H1 (cell line): ENCODE data around the gene DYRK1A. TPM values are rescaled to one million over a fixed set of nuclear protein-coding genes. Genes with fewer than 3 reads are reported as not detected.
A peak's percentile ranks its signal among the peaks of the same experiment; 100 is the strongest.

Experiments
- CTCF ChIA-PET: fragments of 300-600 bp; sonication (Branson Sonifier 250); formaldehyde crosslinking; loops from one replicate; lab custom pipeline; 2021; ENCODE audit not compliant: partially characterized antibody; lab: Charles Lee
- POLR2A ChIA-PET: fragments of 300-600 bp; sonication (Branson Sonifier 250); formaldehyde crosslinking; loops from one replicate; lab custom pipeline; 2021; ENCODE audit warnings: inconsistent platforms; ENCODE audit not compliant: partially characterized antibody; lab: Charles Lee
- DNase-seq, 2 experiments: peaks; one replicate each; pipeline versions ENCODE4 v3.0.0 to v3.0.0-alpha.2; 2010 to 2022; ENCODE audit warnings: low spot score in 2 of 2, low read depth in 1 of 2, mixed read lengths in 1 of 2
- FAIRE-seq: peaks from 2 replicates; lab custom pipeline; 2011; peaks lifted over from hg19 to GRCh38; lab: Jason Lieb, UNC
- H2AFZ ChIP-seq: 2 replicates; pipeline ENCODE4 v1.8.1; 2012; ENCODE audit warnings: low read length, inconsistent platforms
- H2AK5ac ChIP-seq: 2 replicates; pipeline ENCODE4 v1.6.1; 2013; ENCODE audit warnings: low read depth, low read length
- H2BK120ac ChIP-seq: replicated peaks from 2 replicates; pipeline ENCODE3; 2013; ENCODE audit warnings: low read depth, low read length, inconsistent platforms
- H2BK12ac ChIP-seq: 2 replicates; pipeline ENCODE4 v1.6.1; 2013; ENCODE audit warnings: low read depth, low read length
- H2BK15ac ChIP-seq: 2 replicates; pipeline ENCODE4 v1.6.1; 2013; ENCODE audit warnings: low read length
- H2BK20ac ChIP-seq: 2 replicates; pipeline ENCODE4 v1.6.1; 2013; ENCODE audit warnings: low read length
- H2BK5ac ChIP-seq: 2 replicates; pipeline ENCODE4 v1.6.1; 2013; ENCODE audit warnings: low read depth, low read length
- H3K14ac ChIP-seq: 2 replicates; pipeline ENCODE4 v1.6.1; 2013; ENCODE audit warnings: inconsistent platforms; ENCODE audit not compliant: insufficient read length
- H3K18ac ChIP-seq: 2 replicates; pipeline ENCODE4 v1.6.1; 2013; ENCODE audit warnings: low read length; ENCODE audit errors: extremely low read depth
- H3K23ac ChIP-seq: 2 replicates; pipeline ENCODE4 v1.6.1; 2013; ENCODE audit warnings: inconsistent platforms; ENCODE audit not compliant: insufficient read length
- H3K23me2 ChIP-seq: 2 replicates; pipeline ENCODE4 v1.6.1; 2013; ENCODE audit warnings: low read depth, low read length
- H3K27ac ChIP-seq: 2 replicates; pipeline ENCODE4 v1.6.1; 2011; ENCODE audit warnings: low read depth, low read length, inconsistent platforms
- H3K27me3 ChIP-seq, 4 experiments: replicated peaks in 1 of 4; 1 replicate in 1 of 4; 2 replicates in 3 of 4; pipeline versions ENCODE4 v1.6.1 to v1.8.1; 2011 to 2013; ENCODE audit warnings: low read length in 3 of 4, mild to moderate bottlenecking in 3 of 4, inconsistent platforms in 2 of 4, mixed read lengths in 2 of 4, moderate library complexity in 1 of 4; ENCODE audit not compliant: control insufficient read depth in 3 of 4, insufficient read depth in 3 of 4; ENCODE audit errors: extremely low read depth in 1 of 4
- H3K36me3 ChIP-seq, 4 experiments: 2 replicates each; pipeline versions ENCODE4 v1.6.1 to v1.8.1; 2011 to 2013; ENCODE audit warnings: mild to moderate bottlenecking in 4 of 4, low read length in 3 of 4, moderate library complexity in 2 of 4, control low read depth in 1 of 4, inconsistent platforms in 1 of 4; ENCODE audit not compliant: insufficient read depth in 4 of 4, control insufficient read depth in 2 of 4
- H3K4ac ChIP-seq: replicated peaks from 2 replicates; pipeline ENCODE3; 2013; ENCODE audit warnings: low read length, low read depth, mixed read lengths, inconsistent platforms; ENCODE audit not compliant: insufficient read length
- H3K4me1 ChIP-seq, 4 experiments: replicated peaks in 1 of 4; 1 replicate in 1 of 4; 2 replicates in 3 of 4; pipeline versions ENCODE4 v1.6.1 to v1.8.1; 2011 to 2013; ENCODE audit warnings: low read length in 3 of 4, inconsistent platforms in 2 of 4, mixed read lengths in 1 of 4; ENCODE audit not compliant: insufficient read depth in 4 of 4, control insufficient read depth in 3 of 4
- H3K4me2 ChIP-seq, 2 experiments: 2 replicates each; pipeline versions ENCODE4 v1.6.1 to v1.8.1; 2011 to 2013; ENCODE audit warnings: low read depth in 2 of 2, low read length in 2 of 2, control low read depth in 1 of 2, inconsistent platforms in 1 of 2, mild to moderate bottlenecking in 1 of 2; ENCODE audit not compliant: insufficient read depth in 1 of 2
- H3K4me3 ChIP-seq, 4 experiments: fragments of 200-600, 300-600 bp in 1 of 4; sonication (generic), shearing (Covaris generic), sonication (Bioruptor Twin) in 1 of 4; 2 replicates each; pipeline versions ENCODE4 v1.5.1 to v1.8.1; 2011 to 2016; ENCODE audit warnings: low read length in 4 of 4, low read depth in 3 of 4, control low read depth in 2 of 4, inconsistent platforms in 2 of 4, mild to moderate bottlenecking in 2 of 4, mixed read lengths in 1 of 4, moderate library complexity in 1 of 4; ENCODE audit not compliant: insufficient read depth in 2 of 4; ENCODE audit errors: extremely low read depth in 1 of 4
- H3K56ac ChIP-seq: replicated peaks from 2 replicates; pipeline ENCODE3; 2013; ENCODE audit warnings: low read depth, mild to moderate bottlenecking, mixed read lengths, low read length, inconsistent platforms; ENCODE audit not compliant: insufficient read length
- H3K79me1 ChIP-seq: 2 replicates; pipeline ENCODE4 v1.6.1; 2013; ENCODE audit warnings: low read depth, low read length, control low read depth
- H3K79me2 ChIP-seq, 2 experiments: 2 replicates each; pipeline versions ENCODE4 v1.6.1 to v1.8.1; 2012 to 2013; ENCODE audit warnings: low read length in 2 of 2, mild to moderate bottlenecking in 2 of 2, inconsistent platforms in 1 of 2; ENCODE audit not compliant: insufficient read depth in 2 of 2, control insufficient read depth in 1 of 2
- H3K9ac ChIP-seq, 4 experiments: replicated peaks in 1 of 4; 1 replicate in 1 of 4; 2 replicates in 3 of 4; pipeline versions ENCODE4 v1.6.1 to v1.8.1; 2011 to 2013; ENCODE audit warnings: low read depth in 3 of 4, low read length in 3 of 4, control low read depth in 2 of 4, mild to moderate bottlenecking in 2 of 4, moderate library complexity in 2 of 4, inconsistent platforms in 1 of 4; ENCODE audit errors: extremely low read depth in 1 of 4
- H3K9me3 ChIP-seq, 2 experiments: 2 replicates each; pipeline versions ENCODE4 v1.6.1 to v1.8.1; 2012 to 2013; ENCODE audit warnings: mild to moderate bottlenecking in 2 of 2, moderate library complexity in 2 of 2, control low read depth in 1 of 2, inconsistent platforms in 1 of 2, low read depth in 1 of 2, low read length in 1 of 2, mixed read lengths in 1 of 2; ENCODE audit not compliant: insufficient read depth in 2 of 2
- H4K20me1 ChIP-seq, 2 experiments: replicated peaks in 1 of 2; 2 replicates each; pipeline versions ENCODE3 to v1.8.1; 2011 to 2013; ENCODE audit warnings: inconsistent platforms in 2 of 2, low read length in 2 of 2, mild to moderate bottlenecking in 1 of 2; ENCODE audit not compliant: insufficient read depth in 2 of 2, control insufficient read depth in 1 of 2
- H4K5ac ChIP-seq: 2 replicates; pipeline ENCODE4 v1.6.1; 2013; ENCODE audit warnings: low read length, low read depth, mixed read lengths, inconsistent platforms; ENCODE audit not compliant: insufficient read length
- H4K8ac ChIP-seq: 2 replicates; pipeline ENCODE4 v1.8.0; 2013; ENCODE audit warnings: mild to moderate bottlenecking, moderate library complexity, low read length, inconsistent platforms; ENCODE audit not compliant: insufficient read depth; ENCODE audit errors: extremely low read depth
- H4K91ac ChIP-seq: replicated peaks from 2 replicates; pipeline ENCODE3; 2013; ENCODE audit warnings: low read length, mixed read lengths, inconsistent platforms; ENCODE audit not compliant: insufficient read length
- EZH2 ChIP-seq: fragments of 200-600 bp; sonication (generic); IDR thresholded peaks from 2 replicates; pipeline ENCODE4 v1.7.1; 2012; ENCODE audit warnings: low read depth, mild to moderate bottlenecking, moderate library complexity, low read length, inconsistent platforms; ENCODE audit not compliant: severe bottlenecking
- KDM1A ChIP-seq: fragments of 200-600, 300-600 bp; sonication (generic); IDR thresholded peaks from 2 replicates; pipeline ENCODE4 v1.7.1; 2016; ENCODE audit warnings: mild to moderate bottlenecking, low read length, borderline replicate concordance
- WGBS, 2 experiments: shearing (Covaris generic) in 1 of 2; methylation state at CpG; one replicate each; pipeline versions ENCODE4 v1.1.6 to v1.1.7; 2013 to 2015; ENCODE audit warnings: low lambda C conversion rate in 2 of 2, mixed read lengths in 2 of 2, inconsistent platforms in 1 of 2, low coverage in 1 of 2, missing lambda C conversion rate in 1 of 2; ENCODE audit not compliant: insufficient replicate concordance in 2 of 2, insufficient coverage in 1 of 2, insufficient read length in 1 of 2; ENCODE audit errors: extremely low coverage in 1 of 2, missing lambda C conversion rate in 1 of 2; 5-methylcytosine and 5-hydroxymethylcytosine counted together
- polyA plus RNA-seq, 7 experiments: library from polyadenylated mRNA; depleted of rRNA in 3 of 7; stranded (reverse) in 5 of 7; unstranded in 2 of 7; fragments of >200 nt in 5 of 7; fragments of 200-250 nt in 2 of 7; gene quantifications; 1 replicate in 5 of 7; 2 replicates in 1 of 7; 4 replicates in 1 of 7; pipeline versions ENCODE4 v1.2.1 to v1.2.3, GENCODE V29; 2011 to 2013; ENCODE audit warnings: missing spikeins in 2 of 7, mixed read lengths in 2 of 7
- total RNA-seq: library from RNA; stranded (reverse); fragmentation: NEBNext Ultra II Directional; extraction: Animal tissue kit (Norgen Biotek cat#: 25700); gene quantifications from 2 replicates; pipeline ENCODE4 v1.2.1, GENCODE V29; 2021

Gene DYRK1A
- total and polyA plus RNA-seq, 2 of the 8 experiments (the other 6 are each of a cell fraction or from before 2014, with no cell fraction given) = 61.1 to 62.2 TPM

DNA sequence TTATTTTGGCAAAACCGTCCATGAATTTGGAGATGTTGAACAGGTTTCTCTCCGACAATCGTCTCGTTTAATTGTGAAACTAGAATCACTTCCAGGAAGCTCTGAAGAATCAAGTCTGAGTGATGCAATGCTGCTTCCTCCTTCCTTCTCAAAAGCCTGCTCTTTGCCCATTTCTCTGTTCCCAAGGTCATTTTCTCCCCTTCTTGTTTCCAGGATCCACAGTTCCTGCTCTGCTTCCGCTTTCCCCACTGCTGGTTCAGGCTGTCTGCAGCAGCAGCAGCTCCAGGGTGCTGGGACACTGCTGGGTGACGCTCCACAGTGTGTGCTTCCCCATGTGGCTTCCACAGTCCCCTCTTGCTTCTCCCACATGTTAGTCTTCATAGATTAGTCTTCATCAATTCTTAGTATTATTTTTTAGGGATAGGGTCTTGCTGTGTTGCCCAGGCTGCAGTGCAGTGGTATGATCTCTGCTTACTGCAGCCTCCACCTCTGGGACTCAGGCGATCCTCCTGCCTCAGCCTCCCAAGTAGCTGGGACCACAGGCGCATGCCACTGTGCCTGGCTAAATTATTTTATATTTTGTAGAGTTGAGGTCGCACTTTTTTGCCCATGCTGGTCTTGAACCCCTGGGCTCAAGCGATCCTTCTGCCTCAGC is 156.2 kb downstream of the DYRK1A start:
- no peaks in the 10 kb centered on the region for H3K23me2 ChIP-seq
- 94% methylated on average over 10 of the region's 10 CpGs; no CpG with 5 or more reads in 1 of the 2 experiments for WGBS, 2 experiments
- no peak overlapping the region for H4K91ac ChIP-seq
- H3K14ac ChIP-seq = no peak overlapping the region
- H3K56ac ChIP-seq = no peak overlapping the region
- no peak overlapping the region for H3K9ac ChIP-seq
- no peaks in the 10 kb centered on the region for H3K9me3 ChIP-seq
- no peaks in the 10 kb centered on the region for H4K20me1 ChIP-seq
- H2BK12ac ChIP-seq = no peak overlapping the region
- H3K27ac ChIP-seq = no peak overlapping the region
- CTCF ChIA-PET = interaction anchor here (1.2 to 2.1 kb wide), 4 partner anchors 34 to 120 kb away, joined by 4 to 6 read pairs (median 4); no protein-coding TSS in a partner anchor
- H3K79me1 ChIP-seq = no peaks in the 10 kb centered on the region
- H3K23ac ChIP-seq = no peak overlapping the region
- peaks cover 0 to 2% (median 0%) of the 10 kb centered on the region in 4 experiments; a peak in 1 of 8 replicates for H3K36me3 ChIP-seq
- TF ChIP-seq KDM1A (peak; percentile 38; the same call in 1 of the 2 replicates), EZH2 (no peak)
- no peak overlapping the region for H4K8ac ChIP-seq
- H2BK20ac ChIP-seq = no peak overlapping the region
- FAIRE-seq = no peak
- no peak overlapping the region for H3K4ac ChIP-seq
- no peak overlapping the region for H2BK120ac ChIP-seq
- no peak overlapping the region for H3K18ac ChIP-seq
- no peak overlapping the region for H2BK15ac ChIP-seq
- no peak overlapping the region for H3K4me2 ChIP-seq
- no peak overlapping the region for H4K5ac ChIP-seq
- H2AFZ ChIP-seq = no peak overlapping the region
- no peak overlapping the region for H2BK5ac ChIP-seq
- H3K4me1 ChIP-seq = peaks cover 2 to 10% (median 5%) of the 10 kb centered on the region in 4 experiments; a peak in 5 of 7 replicates
- H3K79me2 ChIP-seq = no peaks in the 10 kb centered on the region
- H3K27me3 ChIP-seq = no peaks in the 10 kb centered on the region
- DNase-seq = no peak
- POLR2A ChIA-PET = interaction anchor here (1.1 kb wide), 1 partner anchor 41 kb away, joined by 3 read pairs; no protein-coding TSS in a partner anchor
- H3K4me3 ChIP-seq = no peak overlapping the region
- H2AK5ac ChIP-seq = no peak overlapping the region
